HCT116 (cell line): Measurements from ENCODE around the gene CNTN5.

Source experiments
- CTCF ChIP-seq, 3 experiments: fragments of 200-600 bp in 1 of 3; sonication (generic) in 1 of 3; IDR thresholded peaks in 2 of 3; conservative IDR thresholded peaks in 1 of 3; 2 replicates each; pipeline ENCODE4 v1.5.1; 2012 to 2017; ENCODE audit warnings: low read depth in 2 of 3, low read length in 2 of 3, antibody characterized with exemption in 1 of 3, borderline replicate concordance in 1 of 3, control low read depth in 1 of 3, mild to moderate bottlenecking in 1 of 3, mixed read lengths in 1 of 3, mixed run types in 1 of 3, moderate library complexity in 1 of 3; ENCODE audit not compliant: insufficient read depth in 1 of 3
- EGR1 ChIP-seq: IDR thresholded peaks from 2 replicates; pipeline ENCODE4 v1.6.1; 2012; ENCODE audit warnings: low read depth
- ELF1 ChIP-seq: IDR thresholded peaks from 2 replicates; pipeline ENCODE4 v1.6.1; 2012; ENCODE audit warnings: low read depth, borderline replicate concordance
- EZH2 ChIP-seq: fragments of 200-600 bp; sonication (generic); IDR thresholded peaks from 2 replicates; pipeline ENCODE4 v1.6.1; 2017; ENCODE audit warnings: antibody characterized with exemption, mixed run types
- EZH2phosphoT487 ChIP-seq: fragments of 200-600 bp; IDR thresholded peaks from 2 replicates; pipeline ENCODE4 v1.6.1; 2018; ENCODE audit warnings: antibody characterized with exemption, borderline replicate concordance
- JUND ChIP-seq: IDR thresholded peaks from 2 replicates; pipeline ENCODE4 v1.6.1; 2012
- MAX ChIP-seq: IDR thresholded peaks from 2 replicates; pipeline ENCODE4 v1.6.1; 2012
- POLR2A ChIP-seq: IDR thresholded peaks from 2 replicates; pipeline ENCODE4 v1.7.0; 2011; ENCODE audit warnings: borderline replicate concordance; ENCODE audit not compliant: insufficient read depth, insufficient read length; ENCODE audit errors: extremely low read depth
- POLR2AphosphoS5 ChIP-seq: IDR thresholded peaks from 2 replicates; pipeline ENCODE4 v1.6.1; 2011; ENCODE audit warnings: mild to moderate bottlenecking, low read depth, low read length, moderate library complexity
- RAD21 ChIP-seq: IDR thresholded peaks from 2 replicates; pipeline ENCODE4 v1.6.1; 2012; ENCODE audit warnings: low read depth, mild to moderate bottlenecking
- REST ChIP-seq: IDR thresholded peaks from 2 replicates; pipeline ENCODE4 v1.6.1; 2012; ENCODE audit warnings: low read depth
- SRF ChIP-seq: IDR thresholded peaks from 2 replicates; pipeline ENCODE4 v1.6.1; 2012; ENCODE audit warnings: low read depth
- TCF7L2 ChIP-seq: IDR thresholded peaks from 2 replicates; pipeline ENCODE4 v1.7.0; 2011; ENCODE audit warnings: borderline replicate concordance, inconsistent platforms; ENCODE audit not compliant: insufficient read depth, insufficient read length; ENCODE audit errors: extremely low read depth
- YY1 ChIP-seq: IDR thresholded peaks from 2 replicates; pipeline ENCODE4 v1.6.1; 2011; ENCODE audit warnings: low read length, low read depth, moderate library complexity, mild to moderate bottlenecking; ENCODE audit not compliant: insufficient replicate concordance; ENCODE audit errors: extremely low read depth

- TF ChIP-seq RAD21 (no peak), CTCF (IDR thresholded peaks at IDR 0.05 in 2 of 3, conservative IDR thresholded peaks at IDR 0.05 in 1 of 3; ENCODE audit: borderline replicate concordance in 1 of 3, insufficient read depth in 1 of 3, low read depth in 2 of 3, low read length in 2 of 3) (no peak), MAX (no peak), YY1 (no peak), EZH2 (no peak), ELF1 (no peak), POLR2AphosphoS5 (no peak), SRF (no peak), TCF7L2 (no peak), POLR2A (no peak), REST (no peak), EZH2phosphoT487 (no peak), EGR1 (no peak), JUND (no peak)
These were observed 1248.8 kb downstream of the CNTN5 start for GRCh38 chr11:100269516-100269915.
